ENCODE data around the gene CASK. TPM values are rescaled to one million over a fixed set of nuclear protein-coding genes. Genes with fewer than 3 reads are reported as not detected.

Gene CASK
- total RNA-seq, 6 donors from 2014 or later, result 25.1 to 61.6 (median 35.3) TPM

DNA sequence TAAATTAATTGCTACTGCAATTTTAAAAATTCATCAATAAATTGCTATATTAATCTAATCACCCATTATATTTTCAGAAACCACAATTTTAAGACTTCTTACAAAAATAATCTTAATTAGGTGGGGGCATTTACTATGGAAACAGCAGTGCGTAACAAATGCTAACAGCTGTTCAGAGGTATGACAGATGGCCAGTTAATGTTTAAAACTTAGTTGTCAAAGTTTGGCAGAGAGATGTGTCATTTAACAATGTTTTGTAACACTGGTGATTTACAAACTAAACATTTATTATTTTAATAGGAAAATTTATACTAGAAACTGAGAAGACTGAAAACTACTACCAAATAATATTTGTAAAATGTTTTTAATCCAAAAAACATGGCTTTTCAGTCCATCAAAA lies 319.8 kb downstream of the CASK start:
- no peak for ATAC-seq (ENCODE audit: low FRiP score in 2 of 2)
- WGBS, 2 donors, result 80 to 97% methylated on average over 1 of the region's 1 CpG
- no peaks in the 10 kb centered on the region for H3K4me1 ChIP-seq
- H3K36me3 ChIP-seq, result no peaks in the 10 kb centered on the region
- TF ChIP-seq EP300 (IDR thresholded peaks at IDR 0.05) (no peak), POLR2AphosphoS5 (IDR thresholded peaks at IDR 0.05) (no peak), POLR2A (IDR thresholded peaks at IDR 0.05) (no peak)
- TF ChIP-seq, protein P1, sequence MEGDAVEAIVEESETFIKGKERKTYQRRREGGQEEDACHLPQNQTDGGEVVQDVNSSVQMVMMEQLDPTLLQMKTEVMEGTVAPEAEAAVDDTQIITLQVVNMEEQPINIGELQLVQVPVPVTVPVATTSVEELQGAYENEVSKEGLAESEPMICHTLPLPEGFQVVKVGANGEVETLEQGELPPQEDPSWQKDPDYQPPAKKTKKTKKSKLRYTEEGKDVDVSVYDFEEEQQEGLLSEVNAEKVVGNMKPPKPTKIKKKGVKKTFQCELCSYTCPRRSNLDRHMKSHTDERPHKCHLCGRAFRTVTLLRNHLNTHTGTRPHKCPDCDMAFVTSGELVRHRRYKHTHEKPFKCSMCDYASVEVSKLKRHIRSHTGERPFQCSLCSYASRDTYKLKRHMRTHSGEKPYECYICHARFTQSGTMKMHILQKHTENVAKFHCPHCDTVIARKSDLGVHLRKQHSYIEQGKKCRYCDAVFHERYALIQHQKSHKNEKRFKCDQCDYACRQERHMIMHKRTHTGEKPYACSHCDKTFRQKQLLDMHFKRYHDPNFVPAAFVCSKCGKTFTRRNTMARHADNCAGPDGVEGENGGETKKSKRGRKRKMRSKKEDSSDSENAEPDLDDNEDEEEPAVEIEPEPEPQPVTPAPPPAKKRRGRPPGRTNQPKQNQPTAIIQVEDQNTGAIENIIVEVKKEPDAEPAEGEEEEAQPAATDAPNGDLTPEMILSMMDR (IDR thresholded peaks at IDR 0.05), result no peak
- DNase-seq, result no peak
- H3K27me3 ChIP-seq, result no peaks in the 10 kb centered on the region
- no peak overlapping the region for H3K4me3 ChIP-seq
- no peak overlapping the region for H3K27ac ChIP-seq
- no peaks in the 10 kb centered on the region for H3K9me3 ChIP-seq

DNA sequence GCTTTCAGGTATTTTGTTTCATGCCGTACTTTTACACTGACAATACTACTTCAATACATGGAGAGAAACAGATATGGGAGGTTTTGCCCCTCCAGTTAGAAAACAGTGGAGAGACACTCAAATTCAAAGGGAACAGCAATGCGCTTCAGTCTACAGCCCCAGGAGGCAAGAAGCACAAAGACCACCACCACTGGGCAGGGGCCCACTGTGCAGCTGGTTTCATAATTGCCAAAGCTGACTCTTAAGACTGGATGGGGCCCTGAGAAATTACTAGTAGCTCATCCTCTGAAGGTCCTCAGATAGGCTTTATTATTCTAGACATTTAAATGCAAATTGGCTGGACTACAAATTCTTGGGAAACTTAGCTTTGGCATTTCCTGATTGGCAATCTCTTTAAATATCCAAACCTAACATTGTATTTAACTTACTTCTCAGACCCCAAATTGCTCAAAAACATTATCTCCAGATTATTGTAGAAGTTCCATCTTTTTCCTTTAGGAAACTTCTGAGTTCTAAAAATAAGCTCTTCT lies 320.5 kb downstream of the CASK start:
- H3K27me3 ChIP-seq, result no peaks in the 10 kb centered on the region
- H3K9me3 ChIP-seq, result no peaks in the 10 kb centered on the region
- ATAC-seq (ENCODE audit: low FRiP score in 2 of 2), result no peak
- 88 to 92% methylated on average over 2 of the region's 2 CpGs for WGBS, 2 donors
- H3K27ac ChIP-seq, result no peak overlapping the region
- H3K4me1 ChIP-seq, result no peaks in the 10 kb centered on the region
- no peak overlapping the region for H3K4me3 ChIP-seq
- DNase-seq, result no peak
- no peaks in the 10 kb centered on the region for H3K36me3 ChIP-seq
- TF ChIP-seq, protein P1 (IDR thresholded peaks at IDR 0.05), result no peak
- no peak for TF ChIP-seq EP300 (IDR thresholded peaks at IDR 0.05)
- no peak for TF ChIP-seq POLR2A (IDR thresholded peaks at IDR 0.05)
- TF ChIP-seq POLR2AphosphoS5 (IDR thresholded peaks at IDR 0.05), result no peak

DNA sequence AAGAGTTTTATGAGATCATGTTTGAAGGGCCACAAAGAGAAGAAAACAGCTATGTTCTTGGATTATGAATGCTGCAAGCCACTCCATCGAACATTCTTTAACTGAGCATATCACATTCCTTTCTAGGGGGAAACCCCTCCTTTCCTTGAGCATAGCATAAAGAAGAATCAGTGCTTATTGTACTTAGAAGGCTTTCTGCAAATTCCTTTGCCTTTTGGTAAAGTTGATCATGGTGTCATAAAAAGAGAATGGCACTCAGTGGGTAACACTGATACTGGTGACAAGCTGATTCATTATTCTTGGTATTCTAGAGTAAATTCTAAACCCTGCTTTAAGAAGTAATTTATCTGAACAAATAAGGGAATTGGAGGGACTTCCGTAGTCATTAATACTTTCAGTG lies 323.1 kb downstream of the CASK start:
- no peak for DNase-seq
- H3K36me3 ChIP-seq, result no peaks in the 10 kb centered on the region
- 69 to 77% methylated on average over 2 of the region's 2 CpGs for WGBS, 2 donors
- H3K4me3 ChIP-seq, result no peak overlapping the region
- no peaks in the 10 kb centered on the region for H3K27me3 ChIP-seq
- H3K9me3 ChIP-seq, result no peaks in the 10 kb centered on the region
- no peak for ATAC-seq (ENCODE audit: low FRiP score in 2 of 2)
- TF ChIP-seq EP300 (IDR thresholded peaks at IDR 0.05) (no peak), POLR2AphosphoS5 (IDR thresholded peaks at IDR 0.05) (no peak), POLR2A (IDR thresholded peaks at IDR 0.05) (no peak)
- no peak overlapping the region for H3K27ac ChIP-seq
- H3K4me1 ChIP-seq, result no peaks in the 10 kb centered on the region

DNA sequence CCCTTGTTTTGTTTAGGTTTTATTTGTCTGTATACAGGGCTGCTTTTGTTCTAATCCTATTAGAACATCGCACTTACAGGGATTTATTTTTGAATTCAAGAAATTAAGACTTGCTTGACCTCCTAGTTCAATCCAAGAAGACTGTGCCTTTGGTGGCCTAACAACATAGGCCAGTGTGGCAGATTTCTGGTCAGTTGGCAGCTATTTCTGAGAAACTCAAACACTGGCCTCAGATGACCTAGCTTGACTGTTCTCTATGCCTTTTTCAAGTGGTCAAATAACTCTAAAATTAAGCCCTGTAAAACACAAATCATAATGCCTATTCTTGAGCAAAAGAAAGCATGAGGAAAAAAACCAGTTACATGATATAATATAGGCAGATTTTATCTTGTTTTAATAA lies 323.8 kb downstream of the CASK start:
- no peaks in the 10 kb centered on the region for H3K9me3 ChIP-seq
- DNase-seq, result no peak
- 76 to 94% methylated on average over 1 of the region's 1 CpG for WGBS, 2 donors
- TF ChIP-seq POLR2A (IDR thresholded peaks at IDR 0.05), result no peak
- TF ChIP-seq, protein P1 (IDR thresholded peaks at IDR 0.05), result no peak
- TF ChIP-seq EP300 (IDR thresholded peaks at IDR 0.05), result no peak
- TF ChIP-seq POLR2AphosphoS5 (IDR thresholded peaks at IDR 0.05), result no peak
- ATAC-seq (ENCODE audit: low FRiP score in 2 of 2), result no peak
- H3K27me3 ChIP-seq, result no peaks in the 10 kb centered on the region
- no peak overlapping the region for H3K27ac ChIP-seq
- no peaks in the 10 kb centered on the region for H3K36me3 ChIP-seq
- no peak overlapping the region for H3K4me3 ChIP-seq
- H3K4me1 ChIP-seq, result no peaks in the 10 kb centered on the region

DNA sequence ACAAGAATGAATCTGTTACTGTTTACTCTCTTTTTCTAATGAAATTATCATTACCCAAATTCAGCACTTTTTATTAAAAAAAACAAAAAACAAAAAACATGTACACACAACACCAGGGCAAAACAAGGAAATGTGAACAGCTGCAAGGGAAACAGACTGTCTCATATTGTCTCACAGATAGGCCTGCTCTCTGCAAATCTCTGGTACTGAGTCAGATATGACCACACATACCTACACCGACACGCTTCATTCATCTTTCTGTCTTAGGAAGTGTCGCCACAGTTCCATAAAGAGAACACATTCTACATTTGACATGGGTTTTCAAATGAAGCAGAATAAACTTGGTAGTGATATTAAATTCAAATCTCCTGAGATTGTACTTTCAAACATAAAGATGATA lies 326.8 kb downstream of the CASK start:
- DNase-seq (no peak), ATAC-seq (ENCODE audit: low FRiP score in 2 of 2) (no peak)
- H3K36me3 ChIP-seq, result no peaks in the 10 kb centered on the region
- H3K27me3 ChIP-seq, result no peaks in the 10 kb centered on the region
- H3K4me1 ChIP-seq, result no peaks in the 10 kb centered on the region
- WGBS, 2 donors, result 80 to 87% methylated on average over 3 of the region's 3 CpGs
- no peak overlapping the region for H3K27ac ChIP-seq
- TF ChIP-seq EP300 (IDR thresholded peaks at IDR 0.05), result no peak
- TF ChIP-seq, protein P1 (IDR thresholded peaks at IDR 0.05), result no peak
- TF ChIP-seq POLR2A (IDR thresholded peaks at IDR 0.05), result no peak
- no peak for TF ChIP-seq POLR2AphosphoS5 (IDR thresholded peaks at IDR 0.05)
- H3K9me3 ChIP-seq, result no peaks in the 10 kb centered on the region
- H3K4me3 ChIP-seq, result no peak overlapping the region

Data from upper lobe of left lung (tissue), 6 donors.